Stomach (tissue), 9 donors: ENCODE measurements around the gene COG5. TPM values are rescaled to one million over a fixed set of nuclear protein-coding genes. Genes with fewer than 3 reads are reported as not detected.

Source experiments
- DNase-seq, 2 donors: peaks; one replicate each; pipeline versions ENCODE4 v3.0.0 to v3.0.0-alpha.2; 2013 to 2019
- H3K27ac ChIP-seq, 5 donors: fragments of 200-600 bp in 4 of 5; sonication (generic) in 4 of 5; one replicate each; pipeline ENCODE4 v1.5.1; 2013 to 2019; ENCODE audit warnings: mild to moderate bottlenecking in 1 of 5, moderate library complexity in 1 of 5
- H3K27me3 ChIP-seq, 3 donors: fragments of 200-600 bp; sonication (generic); one replicate each; pipeline ENCODE4 v1.5.1; 2017 to 2019; ENCODE audit warnings: mixed run types in 1 of 3
- H3K36me3 ChIP-seq, 4 donors: fragments of 200-600 bp; sonication (generic); 1 replicate in 3 of 4; 2 replicates in 1 of 4; pipeline ENCODE4 v1.5.1; 2016 to 2019
- H3K4me1 ChIP-seq, 4 donors: fragments of 200-600 bp; sonication (generic); one replicate each; pipeline ENCODE4 v1.5.1; 2016 to 2019
- H3K4me3 ChIP-seq, 4 donors: fragments of 200-600 bp; sonication (generic) in 3 of 4; one replicate each; pipeline ENCODE4 v1.5.1; 2016 to 2019; ENCODE audit warnings: mild to moderate bottlenecking in 1 of 4
- H3K9me3 ChIP-seq, 4 donors: fragments of 200-600 bp; sonication (generic); one replicate each; pipeline ENCODE4 v1.5.1; 2016 to 2019
- CTCF ChIP-seq, 7 experiments: fragments of 450-650 bp in 4 of 7; fragments of 200-600 bp in 3 of 7; sonication (generic) in 3 of 7; IDR thresholded peaks; one replicate each; pipeline ENCODE4 v1.5.1; 2016 to 2019; ENCODE audit warnings: antibody characterized with exemption in 7 of 7, control low read depth in 2 of 7, mild to moderate bottlenecking in 1 of 7
- EP300 ChIP-seq: sonication (generic); formaldehyde crosslinking; IDR thresholded peaks from one replicate; pipeline ENCODE4 v1.6.1; 2017; ENCODE audit warnings: antibody characterized with exemption
- POLR2A ChIP-seq, 4 donors: fragments of 450-650 bp; IDR thresholded peaks; one replicate each; pipeline ENCODE4 v1.6.1; 2016; ENCODE audit warnings: antibody characterized with exemption in 4 of 4, control low read depth in 2 of 4, mild to moderate bottlenecking in 1 of 4, moderate library complexity in 1 of 4
- POLR2AphosphoS5 ChIP-seq, 3 donors: sonication (generic); formaldehyde crosslinking; IDR thresholded peaks; one replicate each; pipeline ENCODE4 v1.6.1; 2016; ENCODE audit warnings: antibody characterized with exemption in 3 of 3
- WGBS, 5 donors: extraction: QIAGEN DNeasy Blood & Tissue Kit in 3 of 5; methylation state at CpG; one replicate each; pipeline versions ENCODE4 v1.1.5 to v1.1.7; 2013 to 2018; 5-methylcytosine and 5-hydroxymethylcytosine counted together
- intact Hi-C: fragments of 100-400 bp; cut with DNase I; formaldehyde crosslinking; loops from one replicate; pipeline ENCODE4 v1.15.1; 2023; ENCODE audit warnings: low total_unique reads
- polyA plus RNA-seq, 3 donors: library from polyadenylated mRNA; stranded (reverse); fragments of 200-250 nt; gene quantifications; one replicate each; pipeline ENCODE4 v1.2.3, GENCODE V29; 2013
- total RNA-seq, 5 donors: library from RNA; depleted of rRNA; stranded (reverse); fragments of >200 nt; gene quantifications; one replicate each; pipeline versions ENCODE4 v1.1.0 to v1.2.3, GENCODE V29; 2014 to 2016
- donor health status: healthy with polysubstance abuse.
- donor health status: Bipolar disorder and iron deficiency.
- donor health status: healthy.

COG5 gene
- total and polyA plus RNA-seq, 8 donors = 5.2 to 285 (median 17.1) TPM

- intact Hi-C loops = no loop called here
- Histone ChIP-seq H3K4me3 (peak overlapping the region; percentile 72 to 85 (median 74)), H3K36me3 (peaks cover 0 to 21% (median 16%) of the 10 kb centered on the region in 4 donors), H3K9me3 (no peaks in the 10 kb centered on the region), H3K27ac (peak overlapping the region; percentile 91 to 98 (median 94)), H3K4me1 (peaks cover 13 to 39% (median 25%) of the 10 kb centered on the region in 4 donors), H3K27me3 (no peaks in the 10 kb centered on the region)
- DNase-seq = no peak
- 0 to 4% (median 2%) methylated on average over 9 of the region's 9 CpGs for WGBS, 5 donors
- TF ChIP-seq CTCF (IDR thresholded peaks at IDR 0.05) = no peak
- TF ChIP-seq POLR2A (IDR thresholded peaks at IDR 0.05) = no peak
- TF ChIP-seq POLR2AphosphoS5 (IDR thresholded peaks at IDR 0.05) = no peak
- TF ChIP-seq EP300 = no peak
Observed at GRCh38 chr7:107579554-107579884, 15.8 kb upstream of the COG5 start.

DNA sequence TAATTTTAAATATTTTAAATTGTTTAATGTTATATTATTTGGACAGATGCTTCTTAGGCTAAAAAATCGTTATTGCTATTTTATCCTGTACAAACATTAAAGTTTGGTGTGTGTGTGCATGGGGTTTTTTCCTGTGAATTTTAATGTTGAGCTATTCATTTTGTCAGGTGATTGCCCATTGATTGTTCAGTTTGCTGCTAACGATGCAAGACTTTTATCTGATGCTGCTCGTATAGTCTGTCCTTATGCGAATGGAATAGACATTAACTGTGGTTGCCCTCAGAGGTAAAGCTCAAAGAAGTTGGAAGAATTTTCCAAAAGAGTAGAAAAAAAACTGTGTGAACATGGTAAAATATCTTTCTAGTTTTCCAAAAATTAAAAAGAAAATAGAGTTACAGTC is 9.8 kb upstream of the COG5 start:
- 83 to 89% (median 87%) methylated on average over 4 of the region's 4 CpGs for WGBS, 5 donors
- Histone ChIP-seq H3K36me3 (peaks cover 0 to 36% (median 26%) of the 10 kb centered on the region in 4 donors), H3K9me3 (no peaks in the 10 kb centered on the region), H3K27me3 (no peaks in the 10 kb centered on the region), H3K27ac (no peak overlapping the region), H3K4me1 (peaks cover 0 to 2% (median 0%) of the 10 kb centered on the region in 4 donors), H3K4me3 (no peak overlapping the region)
- intact Hi-C loops = no loop called here
- no peak for DNase-seq
- TF ChIP-seq POLR2A (IDR thresholded peaks at IDR 0.05) (no peak), POLR2AphosphoS5 (IDR thresholded peaks at IDR 0.05) (no peak), CTCF (IDR thresholded peaks at IDR 0.05) (no peak), EP300 (no peak)

DNA sequence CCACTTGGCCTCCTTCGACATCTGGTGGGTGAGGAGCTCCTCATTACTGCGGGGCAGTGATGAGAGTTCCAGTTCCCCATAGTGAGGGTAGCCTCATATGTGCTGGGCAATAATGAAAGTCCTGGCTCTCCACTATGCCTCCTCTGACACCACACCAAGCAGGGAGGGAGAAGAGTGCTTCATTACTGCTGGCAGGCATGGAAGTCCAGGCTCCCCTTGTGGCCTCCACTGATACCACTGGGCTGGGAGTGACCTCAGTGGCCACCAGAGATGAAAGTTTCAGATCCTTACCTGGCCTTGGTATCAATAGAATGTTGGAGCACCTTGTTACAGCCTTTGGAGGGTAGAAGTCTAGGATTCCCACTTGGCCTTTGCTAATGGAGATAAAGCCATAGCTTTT is 6.6 kb upstream of the COG5 start:
- no peaks in the 10 kb centered on the region for H3K27me3 ChIP-seq
- 97 to 100% (median 98%) methylated on average over 2 of the region's 2 CpGs for WGBS, 5 donors
- DNase-seq = no peak
- no peak overlapping the region for H3K4me3 ChIP-seq
- no peak overlapping the region for H3K27ac ChIP-seq
- H3K36me3 ChIP-seq = peaks cover 0 to 26% (median 23%) of the 10 kb centered on the region in 4 donors
- intact Hi-C loops = no loop called here
- H3K4me1 ChIP-seq = peaks cover 0 to 5% (median 2%) of the 10 kb centered on the region in 4 donors
- TF ChIP-seq EP300 = no peak
- no peak for TF ChIP-seq POLR2A (IDR thresholded peaks at IDR 0.05)
- H3K9me3 ChIP-seq = no peaks in the 10 kb centered on the region

- Histone ChIP-seq H3K27ac (peak overlapping the region in 4 of 5 donors; percentile 91 to 98 (median 94)), H3K9me3 (no peaks in the 10 kb centered on the region), H3K27me3 (no peaks in the 10 kb centered on the region), H3K4me1 (peaks cover 28 to 50% (median 46%) of the 10 kb centered on the region in 4 donors), H3K36me3 (peaks cover 0 to under 1% (median 0%) of the 10 kb centered on the region in 4 donors), H3K4me3 (peak overlapping the region; percentile 65 to 96 (median 82))
- intact Hi-C loops = no loop called here
- no peak for TF ChIP-seq POLR2AphosphoS5 (IDR thresholded peaks at IDR 0.05)
- TF ChIP-seq POLR2A (IDR thresholded peaks at IDR 0.05) = no peak
- no peak for TF ChIP-seq EP300
- no peak for TF ChIP-seq CTCF (IDR thresholded peaks at IDR 0.05)
- WGBS, 5 donors = 33 to 43% (median 34%) methylated on average over 9 of the region's 9 CpGs
- no peak for DNase-seq
Observed at GRCh38 chr7:107564553-107565298, 1.0 kb upstream of the COG5 start.
